Measurements from ENCODE around the gene CREBZF. TPM values are rescaled to one million over a fixed set of nuclear protein-coding genes. Genes with fewer than 3 reads are reported as not detected.

Gene CREBZF
- polyA plus RNA-seq, 1 donor from 2014 or later: 264 TPM

GRCh38 chr11:85685125-85685819 is 20.3 kb upstream of the CREBZF start:
- Histone ChIP-seq H3K4me2 (ENCODE audit: low read length) (no peak overlapping the region), H3K27ac (ENCODE audit: low read length) (no peak overlapping the region)
- TF ChIP-seq, protein P1, sequence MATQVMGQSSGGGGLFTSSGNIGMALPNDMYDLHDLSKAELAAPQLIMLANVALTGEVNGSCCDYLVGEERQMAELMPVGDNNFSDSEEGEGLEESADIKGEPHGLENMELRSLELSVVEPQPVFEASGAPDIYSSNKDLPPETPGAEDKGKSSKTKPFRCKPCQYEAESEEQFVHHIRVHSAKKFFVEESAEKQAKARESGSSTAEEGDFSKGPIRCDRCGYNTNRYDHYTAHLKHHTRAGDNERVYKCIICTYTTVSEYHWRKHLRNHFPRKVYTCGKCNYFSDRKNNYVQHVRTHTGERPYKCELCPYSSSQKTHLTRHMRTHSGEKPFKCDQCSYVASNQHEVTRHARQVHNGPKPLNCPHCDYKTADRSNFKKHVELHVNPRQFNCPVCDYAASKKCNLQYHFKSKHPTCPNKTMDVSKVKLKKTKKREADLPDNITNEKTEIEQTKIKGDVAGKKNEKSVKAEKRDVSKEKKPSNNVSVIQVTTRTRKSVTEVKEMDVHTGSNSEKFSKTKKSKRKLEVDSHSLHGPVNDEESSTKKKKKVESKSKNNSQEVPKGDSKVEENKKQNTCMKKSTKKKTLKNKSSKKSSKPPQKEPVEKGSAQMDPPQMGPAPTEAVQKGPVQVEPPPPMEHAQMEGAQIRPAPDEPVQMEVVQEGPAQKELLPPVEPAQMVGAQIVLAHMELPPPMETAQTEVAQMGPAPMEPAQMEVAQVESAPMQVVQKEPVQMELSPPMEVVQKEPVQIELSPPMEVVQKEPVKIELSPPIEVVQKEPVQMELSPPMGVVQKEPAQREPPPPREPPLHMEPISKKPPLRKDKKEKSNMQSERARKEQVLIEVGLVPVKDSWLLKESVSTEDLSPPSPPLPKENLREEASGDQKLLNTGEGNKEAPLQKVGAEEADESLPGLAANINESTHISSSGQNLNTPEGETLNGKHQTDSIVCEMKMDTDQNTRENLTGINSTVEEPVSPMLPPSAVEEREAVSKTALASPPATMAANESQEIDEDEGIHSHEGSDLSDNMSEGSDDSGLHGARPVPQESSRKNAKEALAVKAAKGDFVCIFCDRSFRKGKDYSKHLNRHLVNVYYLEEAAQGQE (IDR thresholded peaks at IDR 0.05; ENCODE audit: borderline replicate concordance): no peak
- no peak for TF ChIP-seq MXI1 (conservative IDR thresholded peaks at IDR 0.05; ENCODE audit: poor library complexity, severe bottlenecking)
- TF ChIP-seq EZH2 (IDR thresholded peaks at IDR 0.05; ENCODE audit: borderline replicate concordance, insufficient read depth, low read length, poor library complexity, severe bottlenecking): no peak

DNA sequence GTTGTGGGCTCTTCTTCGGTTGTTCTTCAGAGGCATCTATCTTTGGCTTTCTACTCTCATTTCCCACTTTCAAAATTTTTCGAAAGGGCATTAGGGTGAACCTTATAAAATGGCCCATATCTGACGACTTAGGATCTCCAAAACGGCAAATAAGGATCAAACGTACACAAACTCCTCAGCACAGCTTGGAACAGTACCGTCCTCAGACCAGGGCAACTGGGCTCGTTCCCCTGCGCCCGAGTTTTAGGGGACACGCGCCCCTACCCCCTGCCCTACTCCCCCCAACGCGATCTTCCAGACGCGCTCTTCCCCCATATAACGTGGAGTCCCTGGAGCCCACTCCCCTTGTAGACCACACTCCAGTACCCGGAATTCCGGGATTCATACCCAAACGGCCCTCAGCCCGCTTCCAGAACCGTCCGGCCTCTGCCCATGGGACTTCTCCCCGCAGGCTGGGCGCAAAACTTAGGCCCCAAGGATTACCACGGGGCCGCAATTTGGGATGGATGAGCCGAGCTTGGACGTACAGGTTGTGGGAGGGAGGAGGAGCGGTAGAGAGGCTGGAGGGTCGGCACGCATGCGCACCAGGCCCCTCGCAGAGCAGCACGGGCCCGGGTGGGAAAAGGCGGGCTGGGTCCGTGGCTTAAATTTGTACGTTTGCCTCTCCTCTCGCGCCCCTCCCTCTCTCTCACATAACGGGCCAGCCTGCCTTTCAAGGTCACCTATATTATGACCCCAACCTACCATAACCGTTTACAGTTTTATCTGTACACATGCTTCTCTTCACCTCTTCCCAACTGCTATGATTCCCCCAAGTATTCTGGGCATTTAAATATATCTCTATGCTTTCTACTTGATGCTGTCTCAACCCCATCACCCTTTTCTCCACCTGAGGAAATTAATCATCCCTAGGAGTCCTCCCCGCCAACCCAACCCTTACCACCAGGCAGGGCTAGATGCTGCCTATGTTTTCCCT is 17.7 kb upstream of the CREBZF start:
- Histone ChIP-seq H3K27ac (ENCODE audit: low read length) (no peak overlapping the region), H4K20me1 (ENCODE audit: insufficient read depth) (no peaks in the 10 kb centered on the region), H3K36me3 (ENCODE audit: insufficient read depth, low read length) (no peaks in the 10 kb centered on the region), H3K9me2 (ENCODE audit: insufficient read depth, low read length) (no peaks in the 10 kb centered on the region), H3K9ac (ENCODE audit: low read length) (no peak overlapping the region), H3K4me2 (ENCODE audit: low read length) (no peak overlapping the region), H3K79me2 (replicated peaks; ENCODE audit: insufficient read depth, low read length) (no peaks in the 10 kb centered on the region), H2AFZ (ENCODE audit: low read depth, low read length) (no peak overlapping the region), H3K27me3 (ENCODE audit: insufficient read depth, low read depth, low read length) (no peaks in the 10 kb centered on the region), H3F3A (ENCODE audit: insufficient read depth, low read length, poor library complexity, severe bottlenecking) (no peaks in the 10 kb centered on the region), H3K9me3 (ENCODE audit: low read length) (no peaks in the 10 kb centered on the region), H3K4me3 (ENCODE audit: low read length) (no peak overlapping the region)
- no peak for TF ChIP-seq RAD21 (conservative IDR thresholded peaks at IDR 0.05)
- no peak for TF ChIP-seq EZH2 (IDR thresholded peaks at IDR 0.05; ENCODE audit: borderline replicate concordance, insufficient read depth, low read length, poor library complexity, severe bottlenecking)
- no peak for TF ChIP-seq CTCF (IDR thresholded peaks at IDR 0.05; ENCODE audit: poor library complexity, severe bottlenecking)
- no peak for TF ChIP-seq TAF1 (IDR thresholded peaks at IDR 0.05; ENCODE audit: low read depth)
- no peak for TF ChIP-seq POLR2AphosphoS5 (IDR thresholded peaks at IDR 0.05)
- no peak for TF ChIP-seq SMC3 (conservative IDR thresholded peaks at IDR 0.05; ENCODE audit: poor library complexity)
- TF ChIP-seq MXI1 (conservative IDR thresholded peaks at IDR 0.05; ENCODE audit: poor library complexity, severe bottlenecking): no peak
- TF ChIP-seq, protein P1 (IDR thresholded peaks at IDR 0.05; ENCODE audit: borderline replicate concordance): no peak
- no peak for TF ChIP-seq EP300 (conservative IDR thresholded peaks at IDR 0.05; ENCODE audit: poor library complexity, severe bottlenecking)

More at GRCh38 chr11:85685125-85685819, 20.3 kb upstream of the CREBZF start:
- no peaks in the 10 kb centered on the region for H3K9me2 ChIP-seq (ENCODE audit: insufficient read depth, low read length)
- no peaks in the 10 kb centered on the region for H3K27me3 ChIP-seq (ENCODE audit: insufficient read depth, low read depth, low read length)
- no peaks in the 10 kb centered on the region for H3F3A ChIP-seq (ENCODE audit: insufficient read depth, low read length, poor library complexity, severe bottlenecking)
- no peak overlapping the region for H2AFZ ChIP-seq (ENCODE audit: low read depth, low read length)
- no peak overlapping the region for H3K9ac ChIP-seq (ENCODE audit: low read length)
- H3K79me2 ChIP-seq (replicated peaks; ENCODE audit: insufficient read depth, low read length): no peaks in the 10 kb centered on the region
- H4K20me1 ChIP-seq (ENCODE audit: insufficient read depth): no peaks in the 10 kb centered on the region
- no peaks in the 10 kb centered on the region for H3K9me3 ChIP-seq (ENCODE audit: low read length)
- H3K4me3 ChIP-seq (ENCODE audit: low read length): no peak overlapping the region
- no peaks in the 10 kb centered on the region for H3K36me3 ChIP-seq (ENCODE audit: insufficient read depth, low read length)

All from neural cell (in vitro differentiated cells).